HepG2 (cell line): ENCODE data around the gene CTSD. TPM values are rescaled to one million over a fixed set of nuclear protein-coding genes. Genes with fewer than 3 reads are reported as not detected.

ENCODE experiments used
- MTF2 ChIP-seq: sonication (generic); formaldehyde crosslinking; IDR thresholded peaks from 2 replicates; pipeline ENCODE4 v1.5.0; 2020; ENCODE audit warnings: missing genetic modification reagents, borderline replicate concordance
- SPEN ChIP-seq: sonication (generic); formaldehyde crosslinking; IDR thresholded peaks from 2 replicates; pipeline ENCODE4 v1.5.1; 2020; ENCODE audit warnings: low read depth, mild to moderate bottlenecking, missing genetic modification reagents
- ZBTB26 ChIP-seq: IDR thresholded peaks from 2 replicates; pipeline ENCODE4 v1.6.1; 2016; ENCODE audit warnings: missing compliant biosample characterization, missing genetic modification reagents, borderline replicate concordance
- ZFP36L1 ChIP-seq: sonication (generic); formaldehyde crosslinking; IDR thresholded peaks from 2 replicates; pipeline ENCODE4 v1.8.0; 2022; ENCODE audit warnings: mild to moderate bottlenecking, missing genetic modification reagents, moderate library complexity
- ZFX ChIP-seq: sonication (generic); formaldehyde crosslinking; IDR thresholded peaks from 2 replicates; pipeline ENCODE4 v1.4.0; 2020; ENCODE audit warnings: mild to moderate bottlenecking, low read depth, missing genetic modification reagents, moderate library complexity
- ZNF546 ChIP-seq: sonication (generic); formaldehyde crosslinking; conservative IDR thresholded peaks from 2 replicates; pipeline ENCODE4 v1.8.1; 2023; ENCODE audit warnings: mild to moderate bottlenecking, missing genetic modification reagents
- ZNF792 ChIP-seq: IDR thresholded peaks from 2 replicates; pipeline ENCODE4 v1.6.1; 2016
- polyA plus RNA-seq, 8 experiments: library from polyadenylated mRNA; depleted of rRNA in 3 of 8; stranded (reverse) in 7 of 8; unstranded in 1 of 8; fragments of >200 nt; fragmentation: Illumina TruSeq in 4 of 8; extraction: Trizol in 4 of 8; gene quantifications; 2 replicates each; pipeline versions ENCODE4 v1.2.1 to v1.2.3, GENCODE V29; 2011 to 2016; ENCODE audit warnings: low read depth in 4 of 8, missing spikeins in 1 of 8, mixed read lengths in 1 of 8; ENCODE audit not compliant: insufficient read depth in 1 of 8
- total RNA-seq, 5 experiments: library from RNA; depleted of rRNA; stranded (reverse); fragments of >200 nt; fragmentation: Illumina TruSeq; extraction: Trizol; gene quantifications; 2 replicates each; pipeline ENCODE4 v1.2.3, GENCODE V29; 2016; ENCODE audit warnings: low read depth in 1 of 5
- TF ChIP-seq, protein P1 (sequence below): sonication (generic); formaldehyde crosslinking; IDR thresholded peaks from 2 replicates; pipeline ENCODE4 v1.4.0; 2020; ENCODE audit warnings: missing genetic modification reagents
- TF ChIP-seq, protein P2 (sequence below): sonication (generic); formaldehyde crosslinking; IDR thresholded peaks from 2 replicates; pipeline ENCODE4 v1.5.1; 2020; ENCODE audit warnings: mild to moderate bottlenecking, missing genetic modification reagents, borderline replicate concordance
- TF ChIP-seq, protein P3 (sequence below): sonication (generic); formaldehyde crosslinking; IDR thresholded peaks from 2 replicates; pipeline ENCODE4 v1.5.0; 2020; ENCODE audit warnings: missing genetic modification reagents, mild to moderate bottlenecking, borderline replicate concordance
- TF ChIP-seq, protein P4 (sequence below): fragments of 450-650 bp; IDR thresholded peaks from 2 replicates; pipeline ENCODE4 v1.6.1; 2017
- TF ChIP-seq, protein P5 (sequence below): sonication (generic); formaldehyde crosslinking; IDR thresholded peaks from 2 replicates; pipeline ENCODE4 v1.5.1; 2020; ENCODE audit warnings: missing genetic modification reagents, mild to moderate bottlenecking, borderline replicate concordance

The CTSD gene
- total and polyA plus RNA-seq, 2 of the 13 experiments (the other 11 are each of a cell fraction or from before 2014, with no cell fraction given) = 143 to 230 TPM

DNA sequence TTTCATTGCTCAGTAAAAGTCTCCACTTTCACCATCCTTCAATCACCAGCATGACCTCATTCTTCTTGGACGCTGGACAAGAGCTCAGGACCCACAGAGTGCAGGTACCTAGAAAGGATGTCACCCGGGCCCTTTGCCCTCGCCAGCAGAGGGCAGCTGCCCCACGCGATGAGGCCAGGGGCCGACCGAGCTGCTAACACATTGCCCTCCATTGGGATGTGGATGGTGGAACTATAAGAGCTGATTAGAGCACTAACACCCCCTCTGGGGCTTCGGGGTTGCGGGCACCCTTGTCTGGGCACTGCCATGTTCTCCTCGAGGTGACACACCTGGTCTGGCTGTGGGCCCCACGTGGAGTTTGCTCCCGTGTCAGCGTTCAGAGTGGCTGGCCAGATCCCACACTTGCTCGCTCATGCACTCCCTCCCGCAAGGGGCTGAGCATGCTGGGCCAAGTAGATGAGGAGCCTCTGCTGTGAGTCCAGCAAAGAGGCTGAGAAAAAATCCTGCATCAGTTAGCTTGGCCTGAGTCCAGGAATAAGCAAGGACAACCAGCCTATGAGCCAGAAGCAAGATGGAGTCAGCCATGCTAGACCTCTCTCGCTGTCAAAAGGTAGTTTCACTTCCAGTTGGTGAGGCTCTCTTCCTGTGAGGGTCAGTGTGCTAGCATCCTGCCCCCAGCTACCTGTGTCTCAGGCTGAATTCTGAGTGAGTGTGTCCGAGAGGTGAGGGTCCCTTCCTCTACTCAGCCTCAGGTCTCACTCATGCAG lies 56.9 kb downstream of the CTSD start (continued):
- TF ChIP-seq, protein P1, sequence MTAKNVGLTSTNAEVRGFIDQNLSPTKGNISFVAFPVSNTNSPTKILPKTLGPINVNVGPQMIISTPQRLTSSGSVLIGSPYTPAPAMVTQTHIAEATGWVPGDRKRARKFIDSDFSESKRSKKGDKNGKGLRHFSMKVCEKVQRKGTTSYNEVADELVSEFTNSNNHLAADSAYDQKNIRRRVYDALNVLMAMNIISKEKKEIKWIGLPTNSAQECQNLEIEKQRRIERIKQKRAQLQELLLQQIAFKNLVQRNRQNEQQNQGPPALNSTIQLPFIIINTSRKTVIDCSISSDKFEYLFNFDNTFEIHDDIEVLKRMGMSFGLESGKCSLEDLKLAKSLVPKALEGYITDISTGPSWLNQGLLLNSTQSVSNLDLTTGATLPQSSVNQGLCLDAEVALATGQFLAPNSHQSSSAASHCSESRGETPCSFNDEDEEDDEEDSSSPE (CRISPR knock-in tag) = no peak
- TF ChIP-seq ZBTB26 (no peak), ZFP36L1 (CRISPR knock-in tag) (no peak), ZNF792 (no peak), SPEN (no peak), ZNF546 (no peak), MTF2 (CRISPR knock-in tag) (no peak), ZFX (no peak)
- TF ChIP-seq, protein P2, sequence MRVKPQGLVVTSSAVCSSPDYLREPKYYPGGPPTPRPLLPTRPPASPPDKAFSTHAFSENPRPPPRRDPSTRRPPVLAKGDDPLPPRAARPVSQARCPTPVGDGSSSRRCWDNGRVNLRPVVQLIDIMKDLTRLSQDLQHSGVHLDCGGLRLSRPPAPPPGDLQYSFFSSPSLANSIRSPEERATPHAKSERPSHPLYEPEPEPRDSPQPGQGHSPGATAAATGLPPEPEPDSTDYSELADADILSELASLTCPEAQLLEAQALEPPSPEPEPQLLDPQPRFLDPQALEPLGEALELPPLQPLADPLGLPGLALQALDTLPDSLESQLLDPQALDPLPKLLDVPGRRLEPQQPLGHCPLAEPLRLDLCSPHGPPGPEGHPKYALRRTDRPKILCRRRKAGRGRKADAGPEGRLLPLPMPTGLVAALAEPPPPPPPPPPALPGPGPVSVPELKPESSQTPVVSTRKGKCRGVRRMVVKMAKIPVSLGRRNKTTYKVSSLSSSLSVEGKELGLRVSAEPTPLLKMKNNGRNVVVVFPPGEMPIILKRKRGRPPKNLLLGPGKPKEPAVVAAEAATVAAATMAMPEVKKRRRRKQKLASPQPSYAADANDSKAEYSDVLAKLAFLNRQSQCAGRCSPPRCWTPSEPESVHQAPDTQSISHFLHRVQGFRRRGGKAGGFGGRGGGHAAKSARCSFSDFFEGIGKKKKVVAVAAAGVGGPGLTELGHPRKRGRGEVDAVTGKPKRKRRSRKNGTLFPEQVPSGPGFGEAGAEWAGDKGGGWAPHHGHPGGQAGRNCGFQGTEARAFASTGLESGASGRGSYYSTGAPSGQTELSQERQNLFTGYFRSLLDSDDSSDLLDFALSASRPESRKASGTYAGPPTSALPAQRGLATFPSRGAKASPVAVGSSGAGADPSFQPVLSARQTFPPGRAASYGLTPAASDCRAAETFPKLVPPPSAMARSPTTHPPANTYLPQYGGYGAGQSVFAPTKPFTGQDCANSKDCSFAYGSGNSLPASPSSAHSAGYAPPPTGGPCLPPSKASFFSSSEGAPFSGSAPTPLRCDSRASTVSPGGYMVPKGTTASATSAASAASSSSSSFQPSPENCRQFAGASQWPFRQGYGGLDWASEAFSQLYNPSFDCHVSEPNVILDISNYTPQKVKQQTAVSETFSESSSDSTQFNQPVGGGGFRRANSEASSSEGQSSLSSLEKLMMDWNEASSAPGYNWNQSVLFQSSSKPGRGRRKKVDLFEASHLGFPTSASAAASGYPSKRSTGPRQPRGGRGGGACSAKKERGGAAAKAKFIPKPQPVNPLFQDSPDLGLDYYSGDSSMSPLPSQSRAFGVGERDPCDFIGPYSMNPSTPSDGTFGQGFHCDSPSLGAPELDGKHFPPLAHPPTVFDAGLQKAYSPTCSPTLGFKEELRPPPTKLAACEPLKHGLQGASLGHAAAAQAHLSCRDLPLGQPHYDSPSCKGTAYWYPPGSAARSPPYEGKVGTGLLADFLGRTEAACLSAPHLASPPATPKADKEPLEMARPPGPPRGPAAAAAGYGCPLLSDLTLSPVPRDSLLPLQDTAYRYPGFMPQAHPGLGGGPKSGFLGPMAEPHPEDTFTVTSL (CRISPR knock-in tag) = no peak
- TF ChIP-seq, protein P3, sequence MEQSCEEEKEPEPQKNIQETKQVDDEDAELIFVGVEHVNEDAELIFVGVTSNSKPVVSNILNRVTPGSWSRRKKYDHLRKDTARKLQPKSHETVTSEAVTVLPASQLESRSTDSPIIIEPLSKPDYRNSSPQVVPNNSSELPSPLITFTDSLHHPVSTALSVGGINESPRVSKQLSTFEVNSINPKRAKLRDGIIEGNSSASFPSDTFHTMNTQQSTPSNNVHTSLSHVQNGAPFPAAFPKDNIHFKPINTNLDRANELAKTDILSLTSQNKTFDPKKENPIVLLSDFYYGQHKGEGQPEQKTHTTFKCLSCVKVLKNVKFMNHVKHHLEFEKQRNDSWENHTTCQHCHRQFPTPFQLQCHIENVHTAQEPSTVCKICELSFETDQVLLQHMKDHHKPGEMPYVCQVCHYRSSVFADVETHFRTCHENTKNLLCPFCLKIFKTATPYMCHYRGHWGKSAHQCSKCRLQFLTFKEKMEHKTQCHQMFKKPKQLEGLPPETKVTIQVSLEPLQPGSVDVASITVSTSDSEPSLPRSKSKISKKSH = no peak
- TF ChIP-seq, protein P4, sequence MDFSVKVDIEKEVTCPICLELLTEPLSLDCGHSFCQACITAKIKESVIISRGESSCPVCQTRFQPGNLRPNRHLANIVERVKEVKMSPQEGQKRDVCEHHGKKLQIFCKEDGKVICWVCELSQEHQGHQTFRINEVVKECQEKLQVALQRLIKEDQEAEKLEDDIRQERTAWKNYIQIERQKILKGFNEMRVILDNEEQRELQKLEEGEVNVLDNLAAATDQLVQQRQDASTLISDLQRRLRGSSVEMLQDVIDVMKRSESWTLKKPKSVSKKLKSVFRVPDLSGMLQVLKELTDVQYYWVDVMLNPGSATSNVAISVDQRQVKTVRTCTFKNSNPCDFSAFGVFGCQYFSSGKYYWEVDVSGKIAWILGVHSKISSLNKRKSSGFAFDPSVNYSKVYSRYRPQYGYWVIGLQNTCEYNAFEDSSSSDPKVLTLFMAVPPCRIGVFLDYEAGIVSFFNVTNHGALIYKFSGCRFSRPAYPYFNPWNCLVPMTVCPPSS = no peak
- TF ChIP-seq, protein P5, sequence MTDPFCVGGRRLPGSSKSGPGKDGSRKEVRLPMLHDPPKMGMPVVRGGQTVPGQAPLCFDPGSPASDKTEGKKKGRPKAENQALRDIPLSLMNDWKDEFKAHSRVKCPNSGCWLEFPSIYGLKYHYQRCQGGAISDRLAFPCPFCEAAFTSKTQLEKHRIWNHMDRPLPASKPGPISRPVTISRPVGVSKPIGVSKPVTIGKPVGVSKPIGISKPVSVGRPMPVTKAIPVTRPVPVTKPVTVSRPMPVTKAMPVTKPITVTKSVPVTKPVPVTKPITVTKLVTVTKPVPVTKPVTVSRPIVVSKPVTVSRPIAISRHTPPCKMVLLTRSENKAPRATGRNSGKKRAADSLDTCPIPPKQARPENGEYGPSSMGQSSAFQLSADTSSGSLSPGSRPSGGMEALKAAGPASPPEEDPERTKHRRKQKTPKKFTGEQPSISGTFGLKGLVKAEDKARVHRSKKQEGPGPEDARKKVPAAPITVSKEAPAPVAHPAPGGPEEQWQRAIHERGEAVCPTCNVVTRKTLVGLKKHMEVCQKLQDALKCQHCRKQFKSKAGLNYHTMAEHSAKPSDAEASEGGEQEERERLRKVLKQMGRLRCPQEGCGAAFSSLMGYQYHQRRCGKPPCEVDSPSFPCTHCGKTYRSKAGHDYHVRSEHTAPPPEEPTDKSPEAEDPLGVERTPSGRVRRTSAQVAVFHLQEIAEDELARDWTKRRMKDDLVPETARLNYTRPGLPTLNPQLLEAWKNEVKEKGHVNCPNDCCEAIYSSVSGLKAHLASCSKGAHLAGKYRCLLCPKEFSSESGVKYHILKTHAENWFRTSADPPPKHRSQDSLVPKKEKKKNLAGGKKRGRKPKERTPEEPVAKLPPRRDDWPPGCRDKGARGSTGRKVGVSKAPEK (CRISPR knock-in tag) = no peak
